K562 (cell line): ENCODE results near the gene CASP9. TPM values are rescaled to one million over a fixed set of nuclear protein-coding genes. Genes with fewer than 3 reads are reported as not detected.

Experiments
- CEBPB ChIP-seq: fragments of 450-650 bp; IDR thresholded peaks from 2 replicates; pipeline ENCODE4 v1.6.1; 2016; ENCODE audit warnings: missing genetic modification characterization, missing compliant biosample characterization
- CLOCK ChIP-seq: fragments of 250-450 bp; sonication (Bioruptor Pico); IDR thresholded peaks from 2 replicates; pipeline ENCODE4 v1.4.0; 2020; ENCODE audit warnings: mild to moderate bottlenecking, moderate library complexity, borderline replicate concordance
- E2F3 ChIP-seq: fragments of 250-450 bp; sonication (Bioruptor Pico); IDR thresholded peaks from 2 replicates; pipeline ENCODE4 v1.4.0; 2020; ENCODE audit warnings: mild to moderate bottlenecking
- GABPB2 ChIP-seq: fragments of 250-450 bp; sonication (Bioruptor Pico); conservative IDR thresholded peaks from 2 replicates; pipeline ENCODE4 v1.5.1; 2021; ENCODE audit warnings: mild to moderate bottlenecking
- HDGF ChIP-seq: fragments of 450-650 bp; IDR thresholded peaks from 2 replicates; pipeline ENCODE4 v1.6.1; 2016
- NR4A1 ChIP-seq, 2 experiments: fragments of 250-450 bp in 1 of 2; fragments of 450-650 bp in 1 of 2; sonication (Bioruptor Pico) in 1 of 2; IDR thresholded peaks; 2 replicates each; pipeline versions ENCODE4 v1.4.0 to v1.6.1; 2016 to 2020; ENCODE audit warnings: mild to moderate bottlenecking in 2 of 2, missing compliant biosample characterization in 1 of 2, missing genetic modification characterization in 1 of 2, moderate library complexity in 1 of 2
- SRSF3 ChIP-seq: fragments of 200-400 bp; formaldehyde crosslinking; IDR thresholded peaks from 2 replicates; pipeline ENCODE4 v1.6.1; 2016; ENCODE audit warnings: mild to moderate bottlenecking, low read length, moderate library complexity; ENCODE audit not compliant: insufficient read depth
- TOE1 ChIP-seq, 2 experiments: fragments of 450-650 bp in 1 of 2; sonication (generic) in 1 of 2; formaldehyde crosslinking in 1 of 2; IDR thresholded peaks; 2 replicates each; pipeline versions ENCODE4 v1.7.1 to v1.8.0; 2016 to 2022; ENCODE audit warnings: borderline replicate concordance in 2 of 2, mild to moderate bottlenecking in 2 of 2, antibody characterized with exemption in 1 of 2, inconsistent platforms in 1 of 2, low read depth in 1 of 2, missing genetic modification reagents in 1 of 2, moderate library complexity in 1 of 2
- ZBTB40 ChIP-seq, 2 experiments: fragments of 450-650 bp in 1 of 2; sonication (generic) in 1 of 2; formaldehyde crosslinking in 1 of 2; IDR thresholded peaks; 2 replicates each; pipeline versions ENCODE4 v1.7.1 to v1.9.0; 2016 to 2022; ENCODE audit warnings: inconsistent platforms in 1 of 2, mild to moderate bottlenecking in 1 of 2, missing genetic modification reagents in 1 of 2
- ZFX ChIP-seq: sonication (generic); formaldehyde crosslinking; IDR thresholded peaks from 2 replicates; pipeline ENCODE4 v1.8.0; 2022; ENCODE audit warnings: mild to moderate bottlenecking, missing genetic modification reagents, moderate library complexity
- ZNF146 ChIP-seq: IDR thresholded peaks from one replicate; pipeline ENCODE4 v1.6.1; 2018; ENCODE audit warnings: missing compliant biosample characterization; ENCODE audit not compliant: unreplicated experiment
- ZNF696 ChIP-seq: fragments of 250-450 bp; sonication (Bioruptor Pico); conservative IDR thresholded peaks from 2 replicates; pipeline ENCODE4 v1.4.0; 2020; ENCODE audit warnings: mild to moderate bottlenecking, moderate library complexity
- polyA plus RNA-seq, 8 experiments: library from polyadenylated mRNA; depleted of rRNA in 4 of 8; stranded (reverse) in 5 of 8; unstranded in 3 of 8; fragments of >200 nt; fragmentation: Nextera tagmentation in 2 of 8; fragmentation: Illumina TruSeq in 1 of 8; extraction: Ambion mirVana in 2 of 8; extraction: Trizol in 1 of 8; gene quantifications; 2 replicates each; pipeline versions ENCODE4 v1.2.1 to v1.2.3, GENCODE V29; 2011 to 2014; ENCODE audit warnings: inconsistent platforms in 1 of 8, missing spikeins in 1 of 8
- total RNA-seq, 7 experiments: library from RNA; depleted of rRNA in 6 of 7; stranded (reverse); fragments of >200 nt in 6 of 7; fragmentation: Illumina TruSeq in 2 of 7; extraction: Trizol in 2 of 7; gene quantifications; 2 replicates each; pipeline versions ENCODE4 v1.2.1 to v1.2.3, GENCODE V29; 2011 to 2021; ENCODE audit warnings: low replicate concordance in 1 of 7
- TF ChIP-seq, protein P1 (sequence below): sonication (generic); formaldehyde crosslinking; IDR thresholded peaks from 2 replicates; pipeline ENCODE4 v1.8.0; 2022; ENCODE audit warnings: mild to moderate bottlenecking, missing genetic modification reagents, borderline replicate concordance

CASP9 gene
- total and polyA plus RNA-seq, 9 of the 15 experiments (the other 6 are each of a cell fraction or from before 2014, with no cell fraction given) = 10.8 to 54.1 (median 30.7) TPM

DNA sequence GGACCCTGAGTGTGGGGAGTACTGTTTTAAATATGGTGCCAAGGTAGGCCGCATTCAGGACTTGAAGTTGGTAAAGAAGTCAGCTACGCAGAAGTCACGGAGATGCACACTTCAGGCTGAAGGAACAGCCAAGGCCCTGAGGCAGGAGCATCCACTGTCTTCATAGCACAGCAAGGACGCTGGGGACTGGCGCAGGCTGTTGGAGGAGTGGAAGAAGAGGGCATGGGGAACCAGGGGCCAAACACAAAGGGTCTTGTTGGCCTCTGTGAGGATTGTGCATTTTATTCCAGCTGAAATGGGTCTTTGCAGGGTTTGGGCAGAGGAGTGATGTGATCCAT lies 19.2 kb upstream of the CASP9 start (continued):
- TF ChIP-seq ZBTB40 (IDR thresholded peaks at IDR 0.05) = peak; percentile 49; the same call in 1 of the 2 replicates
- no peak for TF ChIP-seq ZBTB40 (CRISPR knock-in tag; IDR thresholded peaks at IDR 0.05)
- no peak for TF ChIP-seq CEBPB (tag)
- TF ChIP-seq ZNF146 (CRISPR knock-in tag) = no peak
- TF ChIP-seq NR4A1 (CRISPR knock-in tag; IDR thresholded peaks at IDR 0.05) = no peak
- TF ChIP-seq NR4A1 (tag; IDR thresholded peaks at IDR 0.05) = no peak
- TF ChIP-seq, protein P1, sequence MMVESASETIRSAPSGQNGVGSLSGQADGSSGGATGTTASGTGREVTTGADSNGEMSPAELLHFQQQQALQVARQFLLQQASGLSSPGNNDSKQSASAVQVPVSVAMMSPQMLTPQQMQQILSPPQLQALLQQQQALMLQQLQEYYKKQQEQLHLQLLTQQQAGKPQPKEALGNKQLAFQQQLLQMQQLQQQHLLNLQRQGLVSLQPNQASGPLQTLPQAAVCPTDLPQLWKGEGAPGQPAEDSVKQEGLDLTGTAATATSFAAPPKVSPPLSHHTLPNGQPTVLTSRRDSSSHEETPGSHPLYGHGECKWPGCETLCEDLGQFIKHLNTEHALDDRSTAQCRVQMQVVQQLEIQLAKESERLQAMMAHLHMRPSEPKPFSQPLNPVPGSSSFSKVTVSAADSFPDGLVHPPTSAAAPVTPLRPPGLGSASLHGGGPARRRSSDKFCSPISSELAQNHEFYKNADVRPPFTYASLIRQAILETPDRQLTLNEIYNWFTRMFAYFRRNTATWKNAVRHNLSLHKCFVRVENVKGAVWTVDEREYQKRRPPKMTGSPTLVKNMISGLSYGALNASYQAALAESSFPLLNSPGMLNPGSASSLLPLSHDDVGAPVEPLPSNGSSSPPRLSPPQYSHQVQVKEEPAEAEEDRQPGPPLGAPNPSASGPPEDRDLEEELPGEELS (CRISPR knock-in tag) = no peak
- TF ChIP-seq CLOCK (CRISPR knock-in tag) = no peak
- no peak for TF ChIP-seq SRSF3
- TF ChIP-seq HDGF = peak; percentile 72; the same call in 1 of the 2 replicates
- TF ChIP-seq ZFX = peak; percentile 73
- TF ChIP-seq GABPB2 (CRISPR knock-in tag) = 0 out of 2 replicates have a peak, but pooled peaks have one; percentile 38
- no peak for TF ChIP-seq ZNF696
- no peak for TF ChIP-seq TOE1 (IDR thresholded peaks at IDR 0.05; ENCODE audit: borderline replicate concordance)
- TF ChIP-seq TOE1 (CRISPR knock-in tag; IDR thresholded peaks at IDR 0.05; ENCODE audit: borderline replicate concordance, low read depth) = peak; percentile 94
- TF ChIP-seq E2F3 (CRISPR knock-in tag) = 0 out of 2 replicates have a peak, but pooled peaks have one; percentile 22
